ACHN (cell line): ENCODE data around the gene ATOH8.

ENCODE experiments used
- DNase-seq: peaks from one replicate; pipeline ENCODE4 v3.0.0-alpha.2; 2015
- in situ Hi-C: cut with HindIII; loops from 2 replicates; pipeline ENCODE4 v1.10.0; 2017; ENCODE audit warnings: low sequenced_read_pairs, low pct_ligation_motif_present, low pct_unique_long_range_greater_than_20kb

ATOH8 gene

GRCh38 chr2:85803704-85804425, 50.1 kb downstream of the ATOH8 start:
- in situ Hi-C loops, result loop anchor here (25.0 kb wide), 1 partner anchor 92 kb away; no protein-coding TSS in a partner anchor
- no peak for DNase-seq

DNA sequence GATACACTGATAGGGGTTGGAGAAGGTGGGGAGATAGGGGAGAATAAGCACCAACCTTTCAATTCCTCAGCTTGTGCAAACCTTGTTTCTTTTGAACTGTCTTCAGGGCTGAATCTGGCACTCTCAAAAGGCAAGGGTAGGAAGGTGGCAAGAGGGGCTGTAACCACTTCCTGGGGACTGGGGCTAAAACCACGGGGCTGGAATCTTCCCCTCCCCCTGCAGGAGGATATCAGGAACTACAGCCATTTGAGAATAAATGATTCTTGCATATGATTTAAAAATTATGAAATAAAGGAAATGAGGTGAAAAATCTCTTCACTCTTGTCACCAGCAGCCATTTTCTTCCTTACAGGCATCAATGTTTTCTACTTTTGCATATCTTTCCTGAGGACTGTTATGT, 50.8 kb downstream of the ATOH8 start:
- in situ Hi-C loops, result loop anchor here (25.0 kb wide), 1 partner anchor 92 kb away; no protein-coding TSS in a partner anchor
- DNase-seq, result peak; percentile 37

GRCh38 chr2:85806358-85807118, 52.7 kb downstream of the ATOH8 start:
- in situ Hi-C loops, result loop anchor here (25.0 kb wide), 1 partner anchor 94 kb away; no protein-coding TSS in a partner anchor
- peak; percentile 17 for DNase-seq

DNA sequence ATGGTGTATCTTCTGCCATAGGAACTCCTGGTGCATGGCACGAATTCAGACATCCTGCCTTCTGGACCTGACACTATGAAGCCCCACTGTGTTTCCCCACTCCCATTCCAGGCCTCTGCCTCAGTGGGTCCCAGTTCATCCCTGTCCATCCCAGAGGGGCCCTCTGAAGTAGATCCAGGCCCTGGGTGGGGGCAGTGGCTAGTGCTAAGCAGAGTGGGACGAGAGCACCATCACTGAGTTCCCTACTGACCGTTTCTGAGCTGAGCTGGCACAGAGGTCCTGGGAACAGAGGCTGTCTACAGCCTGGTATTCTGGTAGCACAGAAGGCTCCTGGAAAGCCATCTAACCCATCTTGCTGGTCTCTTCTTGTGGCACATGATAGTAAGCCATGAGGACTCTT, 54.0 kb downstream of the ATOH8 start:
- no peak for DNase-seq
- in situ Hi-C loops, result loop anchor here (25.0 kb wide), 1 partner anchor 95 kb away; no protein-coding TSS in a partner anchor

GRCh38 chr2:85810371-85811179, 56.8 kb downstream of the ATOH8 start:
- in situ Hi-C loops, result loop anchor here (25.0 kb wide), 1 partner anchor 98 kb away; no protein-coding TSS in a partner anchor
- no peak for DNase-seq

DNA sequence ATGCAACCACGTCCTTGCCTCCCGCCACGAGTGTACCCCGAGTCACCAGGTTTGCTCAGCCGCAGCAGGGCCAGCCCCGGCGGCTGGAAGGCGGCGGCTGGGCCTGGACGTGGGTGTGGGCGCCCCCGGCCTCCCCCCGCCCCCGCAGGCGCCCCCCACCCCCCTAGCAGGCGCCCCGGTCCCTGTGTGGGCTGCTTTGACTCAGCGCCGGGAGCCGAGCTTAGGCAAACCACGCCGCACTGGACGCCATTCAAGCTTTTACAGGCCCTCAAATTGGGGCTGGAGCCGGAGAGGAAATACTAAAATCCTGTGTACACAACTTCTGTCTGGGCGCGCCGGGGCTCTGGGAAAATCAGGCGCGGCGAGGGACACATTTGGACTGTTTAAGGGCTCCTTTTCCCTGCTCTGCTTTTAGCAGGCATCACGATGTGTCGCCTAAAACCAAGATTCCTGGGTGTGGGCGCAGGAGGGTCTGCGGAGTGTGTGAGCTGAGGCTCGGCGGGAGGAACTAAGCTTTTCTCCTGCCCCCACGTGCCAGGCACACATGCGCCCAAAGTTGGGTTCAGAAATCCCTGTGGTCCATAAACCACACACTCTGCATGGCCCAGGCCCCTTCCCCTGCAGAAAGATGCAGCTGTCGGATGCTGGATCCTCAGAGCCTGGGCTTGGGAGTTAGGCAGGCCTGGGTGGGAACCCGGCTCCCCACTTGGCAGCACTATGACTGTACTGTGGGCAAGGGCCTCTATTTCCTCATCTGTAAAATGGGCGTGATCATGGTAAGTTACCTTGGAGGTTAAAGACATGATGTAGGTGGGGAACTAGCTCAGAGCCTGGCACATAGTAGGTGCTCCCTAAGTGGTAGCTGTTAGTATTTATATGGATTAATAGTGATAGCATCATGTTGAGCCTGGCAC, 57.6 kb downstream of the ATOH8 start:
- no peak for DNase-seq
- in situ Hi-C loops, result loop anchor here (25.0 kb wide), 1 partner anchor 99 kb away; no protein-coding TSS in a partner anchor

DNA sequence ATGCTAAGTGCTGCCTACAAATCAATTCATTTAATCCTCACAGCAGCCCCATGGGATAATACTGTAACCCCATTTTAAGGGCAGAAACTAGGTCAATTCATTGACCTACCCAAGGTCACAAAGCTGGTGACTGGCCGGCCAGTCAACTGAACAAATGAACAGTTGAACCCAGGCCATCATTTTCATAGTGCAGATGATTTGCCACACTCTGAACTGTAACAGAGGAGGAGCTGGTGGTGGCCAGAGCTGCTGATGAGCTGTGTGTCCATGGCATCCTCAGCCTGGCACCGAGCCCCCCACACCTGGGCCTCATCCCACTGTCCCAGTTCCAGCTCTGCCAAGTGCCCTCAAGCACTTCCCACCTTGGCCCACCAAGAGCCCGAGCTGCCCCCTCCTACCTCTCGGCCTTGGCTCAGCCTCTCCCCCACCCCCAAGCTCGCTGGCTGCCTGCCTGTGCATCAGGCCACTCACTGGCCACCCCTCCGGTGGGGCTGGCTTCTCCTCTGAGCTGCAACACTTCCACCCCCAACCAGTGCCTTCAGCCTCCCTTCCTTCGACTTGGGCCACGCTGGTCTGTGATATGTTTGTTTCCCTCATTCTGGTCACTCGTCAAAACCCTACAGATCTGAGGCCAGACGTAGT, 58.4 kb downstream of the ATOH8 start:
- DNase-seq, result no peak
- in situ Hi-C loops, result loop anchor here (25.0 kb wide), 1 partner anchor 100 kb away; no protein-coding TSS in a partner anchor

DNA sequence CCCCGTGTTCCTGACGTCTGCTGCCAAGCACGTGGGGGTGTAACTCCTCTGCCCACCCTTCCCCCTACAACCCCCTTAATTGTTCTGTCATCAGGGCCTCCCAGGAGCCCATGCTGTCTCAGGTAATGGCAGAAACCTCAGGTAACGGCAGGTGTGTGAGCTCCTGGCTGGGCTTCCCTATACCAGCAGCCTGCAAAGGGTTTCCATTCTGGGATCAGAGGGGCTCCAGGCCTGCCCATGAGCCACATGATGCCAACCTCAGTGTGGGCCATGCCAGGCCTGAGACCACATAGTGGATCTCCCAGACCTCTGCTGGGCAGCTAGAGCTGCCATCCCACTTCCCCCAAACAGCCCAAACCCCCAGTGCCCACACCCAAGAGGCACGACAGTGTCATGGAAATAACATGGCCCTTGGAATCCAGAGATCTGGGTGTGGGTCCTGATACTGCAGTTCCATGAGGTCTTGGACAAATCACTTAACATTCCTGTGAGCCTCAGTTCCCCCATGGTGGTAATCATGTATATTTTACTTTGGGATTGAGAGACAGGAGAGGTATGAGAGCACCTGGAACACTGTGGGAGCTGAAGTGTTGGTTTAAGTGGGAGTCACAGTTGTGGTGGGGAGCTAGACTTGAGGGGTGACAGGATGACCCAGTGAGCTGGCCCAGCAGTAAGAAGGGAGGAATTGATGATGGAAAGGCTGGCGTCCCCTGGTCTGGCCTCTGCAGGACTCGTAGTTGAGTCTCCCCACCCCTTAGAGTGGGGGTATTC, 59.6 kb downstream of the ATOH8 start:
- in situ Hi-C loops, result loop anchor here (25.0 kb wide), 1 partner anchor 101 kb away; no protein-coding TSS in a partner anchor
- no peak for DNase-seq

- peak; percentile 87 for DNase-seq
- in situ Hi-C loops, result loop anchor here (25.0 kb wide), 1 partner anchor 102 kb away; no protein-coding TSS in a partner anchor
Observed at GRCh38 chr2:85813982-85814801, 60.4 kb downstream of the ATOH8 start.

GRCh38 chr2:85814802-85815550, 61.2 kb downstream of the ATOH8 start:
- DNase-seq, result no peak
- in situ Hi-C loops, result loop anchor here (25.0 kb wide), 1 partner anchor 103 kb away; no protein-coding TSS in a partner anchor

GRCh38 chr2:85819811-85820510, 66.2 kb downstream of the ATOH8 start:
- in situ Hi-C loops, result loop anchor here (25.0 kb wide), 1 partner anchor 108 kb away; no protein-coding TSS in a partner anchor
- no peak for DNase-seq

- in situ Hi-C loops, result loop anchor here (25.0 kb wide), 1 partner anchor 110 kb away; no protein-coding TSS in a partner anchor
- no peak for DNase-seq
Observed at GRCh38 chr2:85822766-85823165, 69.0 kb downstream of the ATOH8 start.

GRCh38 chr2:85823951-85824350, 70.2 kb downstream of the ATOH8 start:
- in situ Hi-C loops, result loop anchor here (25.0 kb wide), 1 partner anchor 112 kb away; no protein-coding TSS in a partner anchor
- no peak for DNase-seq
